NCI-H1105 (cell line): ENCODE results near the gene ZMIZ1.
A peak's percentile ranks its signal among the peaks of the same experiment; 100 is the strongest.

Source experiments
- DNase-seq: peaks from one replicate; lab custom pipeline; 2025; lab: John Stamatoyannopoulos, UW

Gene ZMIZ1

DNA sequence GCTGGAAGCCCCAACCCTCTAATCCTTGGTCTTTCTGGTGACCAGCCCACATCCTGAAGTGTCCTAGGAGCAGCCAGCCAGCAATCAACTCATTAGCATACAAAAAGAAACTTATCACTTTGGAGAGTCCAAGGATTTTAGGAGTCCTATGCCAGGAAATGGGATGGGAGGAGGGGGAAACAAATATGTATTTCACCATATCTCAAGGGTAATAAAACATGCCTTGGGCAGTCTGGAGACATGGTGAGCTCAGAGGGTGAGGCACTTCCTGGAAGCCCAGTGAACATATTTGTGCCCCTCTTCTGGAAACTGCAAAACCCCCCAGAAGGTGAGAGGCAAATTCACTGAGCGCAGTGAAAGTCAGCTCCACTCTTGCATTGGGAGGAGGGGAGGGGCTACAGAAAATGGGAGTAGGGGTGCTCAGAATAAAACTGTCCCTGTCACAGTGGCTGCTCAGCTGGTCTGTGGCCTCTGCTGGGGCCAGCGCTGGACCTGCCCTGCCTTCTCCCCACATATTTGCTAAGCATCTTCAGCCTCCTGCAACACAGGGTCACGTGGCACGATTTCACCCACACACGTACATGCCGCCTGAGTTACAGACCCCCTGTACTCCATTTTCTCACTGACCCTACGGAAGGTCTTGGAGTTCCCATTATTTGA, 17.7 kb upstream of the ZMIZ1 start:
- DNase-seq, result no peak

DNA sequence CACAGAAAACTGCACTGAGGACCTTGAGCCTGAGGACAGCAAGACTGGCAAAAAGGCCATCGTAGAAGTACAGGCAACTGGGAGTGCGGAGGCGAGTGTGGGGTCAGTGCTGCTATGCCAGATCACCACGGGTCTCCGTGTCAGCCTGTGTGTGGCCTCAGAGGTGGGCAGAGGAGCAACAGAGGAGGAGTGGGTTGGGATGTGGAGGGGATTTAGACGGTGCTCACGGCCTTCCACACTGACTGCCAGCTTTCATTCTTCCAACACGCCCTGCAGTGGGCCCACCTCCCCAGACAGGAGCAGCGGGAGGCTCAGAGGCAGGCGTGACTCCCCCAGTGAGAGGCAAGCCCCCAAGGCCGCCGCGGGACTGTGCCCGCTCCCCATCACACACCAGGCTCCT, 17.0 kb upstream of the ZMIZ1 start:
- DNase-seq, result no peak

DNA sequence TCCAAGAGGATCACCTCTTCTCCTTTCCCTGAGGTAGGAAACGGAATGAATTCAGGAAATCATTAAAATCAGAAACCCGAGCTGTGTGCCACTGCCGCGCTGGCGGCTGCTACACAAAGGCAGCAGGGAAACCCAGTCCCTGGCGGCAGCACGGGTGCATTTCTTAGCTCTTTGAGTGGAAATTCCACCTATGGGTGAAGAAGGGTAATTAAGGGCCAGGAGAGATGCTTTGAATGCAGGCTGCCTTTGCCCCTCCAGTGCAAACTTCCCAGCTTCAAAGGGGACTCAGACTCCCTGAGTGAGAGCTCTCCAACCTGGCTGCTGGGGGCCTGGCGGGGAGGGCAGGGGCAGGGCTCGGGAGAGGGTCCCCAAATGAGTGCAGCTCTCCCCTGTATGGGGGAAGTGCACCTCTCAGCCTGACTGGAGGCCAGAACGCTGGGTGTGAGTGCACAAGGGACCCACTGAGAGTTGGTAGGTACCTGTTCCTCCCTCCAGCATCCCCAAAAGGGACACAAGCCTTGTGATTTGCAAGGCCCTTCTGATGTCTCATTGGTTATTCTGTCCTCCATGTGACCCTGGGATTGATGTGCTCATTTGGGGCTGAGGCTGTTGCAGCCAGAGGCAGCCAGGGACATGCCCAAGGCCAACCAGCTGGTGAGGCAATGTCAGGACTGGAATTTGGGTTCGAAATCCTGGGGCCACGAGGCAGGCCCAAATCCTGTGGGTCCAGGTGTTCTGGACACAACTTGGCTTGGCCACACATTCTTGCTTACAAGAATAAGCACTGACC, 16.3 kb upstream of the ZMIZ1 start:
- DNase-seq, result peak; percentile 20

DNA sequence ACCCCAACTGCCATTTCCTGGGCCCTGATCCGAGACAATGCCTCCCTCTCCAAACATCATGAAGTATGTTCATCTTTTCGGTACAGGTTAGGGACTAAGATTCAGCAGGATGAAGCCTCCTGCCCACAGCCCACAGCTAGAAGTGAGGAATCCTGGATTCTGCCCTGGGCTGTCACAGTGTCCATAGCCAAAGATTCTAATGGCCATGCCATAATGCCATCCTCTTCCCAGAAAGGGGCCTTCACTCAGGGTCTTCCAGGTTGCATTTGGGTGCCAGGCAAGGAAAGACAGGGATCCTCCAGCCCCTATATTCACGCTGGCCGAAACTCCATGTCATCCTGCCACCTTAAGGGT, 15.7 kb upstream of the ZMIZ1 start:
- no peak for DNase-seq

DNA sequence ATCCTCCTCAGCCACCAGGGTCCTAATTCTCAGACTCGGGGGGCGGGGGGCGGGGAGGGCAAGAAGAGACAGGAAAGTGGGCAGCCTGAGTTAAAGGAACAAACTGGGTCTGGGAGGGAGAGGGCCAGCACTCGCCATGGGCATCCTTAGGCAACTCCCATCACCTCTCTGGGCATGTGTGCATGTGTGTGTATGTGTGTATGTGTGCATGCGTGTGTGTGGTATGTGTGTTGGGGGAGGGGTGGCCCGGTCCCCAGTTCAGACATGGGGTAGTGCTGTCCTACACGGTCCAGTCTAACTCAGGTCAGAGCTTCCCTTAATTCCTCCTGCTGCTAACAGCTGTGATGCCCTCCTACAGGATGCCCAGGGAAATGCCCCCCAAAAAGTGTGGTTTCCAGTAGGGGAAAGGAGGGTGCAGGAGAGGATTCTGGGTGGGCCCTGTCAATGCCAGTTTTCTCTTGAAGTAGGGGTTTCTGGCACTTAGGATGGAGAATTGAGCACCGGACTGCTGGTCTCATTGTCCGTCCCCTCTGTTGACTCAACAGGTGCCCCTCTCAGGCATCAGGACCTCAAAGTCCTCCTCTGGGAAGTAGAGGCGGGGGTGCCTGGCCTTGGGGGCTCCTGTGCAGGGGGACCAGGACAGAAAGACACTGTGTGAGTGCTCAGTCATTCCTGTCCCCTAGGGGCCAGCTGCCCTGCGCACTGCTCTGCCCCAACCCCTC, 15.1 kb upstream of the ZMIZ1 start:
- no peak for DNase-seq

DNA sequence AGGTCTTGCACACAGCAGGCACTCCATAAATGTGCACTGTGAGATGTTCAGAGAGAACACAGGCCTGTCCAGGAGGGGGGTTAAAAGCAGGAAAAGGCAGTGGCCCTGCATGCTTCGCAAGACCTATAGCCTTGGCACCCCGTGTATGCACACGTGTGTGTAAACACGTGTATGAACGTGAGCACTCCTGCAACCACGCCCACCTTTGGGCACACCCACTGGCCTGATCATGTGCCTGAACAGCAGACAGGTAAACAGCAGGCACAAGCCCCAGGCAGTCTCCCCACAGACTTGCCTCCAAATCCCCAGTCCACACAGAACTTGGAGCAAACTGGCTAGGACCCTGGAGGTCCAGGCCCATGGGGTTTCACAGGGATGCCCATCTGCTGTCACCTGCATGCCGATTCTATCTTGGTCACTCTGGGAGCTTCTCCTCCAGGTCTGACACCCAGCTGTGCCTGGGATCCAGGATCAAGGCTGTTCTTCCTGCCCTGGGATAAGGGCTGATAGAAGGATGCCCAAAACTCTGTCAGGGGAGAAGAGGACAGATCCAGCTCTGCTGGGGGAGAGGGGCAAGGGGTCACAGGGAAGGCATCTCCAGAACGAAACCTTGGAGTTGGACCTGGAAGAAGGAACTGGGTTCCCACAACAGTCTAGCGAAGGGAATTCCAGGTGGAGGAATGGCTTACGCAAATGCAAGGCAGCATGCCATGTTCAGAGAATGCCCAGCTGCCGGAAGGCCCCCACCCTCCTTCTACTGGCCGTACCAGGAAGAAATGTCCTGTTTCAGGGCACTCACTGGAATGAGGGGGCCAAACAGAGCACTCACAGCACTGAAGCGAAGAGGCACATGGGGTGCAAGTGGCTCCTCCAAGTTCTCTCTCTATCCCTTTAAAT, 14.3 kb upstream of the ZMIZ1 start:
- no peak for DNase-seq

DNA sequence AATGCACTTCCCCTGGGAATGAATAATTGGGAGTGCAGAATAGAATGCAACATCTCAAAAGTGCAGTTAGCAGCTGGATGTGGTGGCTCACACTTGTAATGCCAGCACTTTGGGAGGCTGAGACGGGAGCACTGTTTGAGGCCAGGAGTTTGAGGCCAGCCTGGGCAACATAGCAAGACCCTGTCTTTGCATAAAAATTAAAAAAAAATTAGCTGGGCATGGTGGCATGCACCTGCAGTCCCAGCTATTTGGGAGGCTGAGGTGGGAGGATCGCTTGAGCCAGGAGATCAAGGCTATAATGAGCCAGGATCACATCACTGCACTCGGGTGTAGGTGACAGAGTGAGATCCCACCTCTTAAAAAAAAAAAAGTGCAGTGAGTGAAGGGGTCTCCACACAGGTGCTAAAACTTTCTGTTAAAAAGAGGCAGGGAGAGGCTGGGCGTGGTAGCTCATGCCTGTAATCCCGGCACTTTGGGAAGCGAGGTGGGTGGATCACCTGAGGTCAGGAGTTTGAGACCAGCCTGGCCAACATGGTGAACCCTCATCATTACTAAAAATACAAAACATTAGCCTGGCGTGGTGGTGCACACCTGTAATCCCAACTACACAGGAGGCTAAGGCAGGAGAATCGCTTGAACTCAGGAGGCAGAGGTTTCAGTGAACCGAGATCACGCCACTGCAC, 13.5 kb upstream of the ZMIZ1 start:
- no peak for DNase-seq

DNA sequence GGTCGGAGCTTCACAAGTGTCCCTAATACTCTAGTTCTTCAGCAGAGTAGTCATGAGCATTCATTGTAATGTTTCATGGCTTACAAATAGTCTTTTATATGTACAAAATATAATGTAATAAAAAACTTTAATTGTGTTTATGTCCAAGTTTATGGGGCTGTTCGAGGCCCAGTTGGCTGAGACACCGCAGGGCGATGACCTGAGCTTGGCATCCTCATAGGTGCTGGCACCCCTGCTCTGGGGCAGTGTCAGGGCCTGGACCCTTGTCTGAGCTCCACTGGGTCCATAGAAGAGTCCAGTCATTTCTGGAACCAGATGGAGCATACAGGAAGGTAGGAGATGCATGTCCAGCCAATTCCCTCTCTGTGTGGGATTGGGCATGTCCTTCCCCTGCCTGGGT, 12.9 kb upstream of the ZMIZ1 start:
- no peak for DNase-seq

DNA sequence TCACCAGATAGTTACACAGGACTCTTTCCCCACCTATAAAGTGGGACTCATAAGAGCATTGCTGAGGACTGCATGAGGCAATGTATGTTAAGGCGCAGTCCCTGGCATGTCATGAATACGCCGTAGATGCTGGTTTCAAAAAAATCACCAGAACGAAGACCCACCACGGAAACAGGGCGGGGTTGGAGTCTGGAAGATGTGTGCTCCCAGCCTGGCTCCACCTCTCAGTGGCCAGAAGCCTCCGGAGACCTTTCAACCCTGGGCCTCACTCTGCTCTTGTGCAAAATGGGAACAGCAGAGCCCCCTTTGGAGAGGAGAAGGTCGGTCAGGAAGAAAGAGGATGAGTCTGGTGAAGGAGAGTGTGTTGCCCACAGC, 12.4 kb upstream of the ZMIZ1 start:
- no peak for DNase-seq

DNA sequence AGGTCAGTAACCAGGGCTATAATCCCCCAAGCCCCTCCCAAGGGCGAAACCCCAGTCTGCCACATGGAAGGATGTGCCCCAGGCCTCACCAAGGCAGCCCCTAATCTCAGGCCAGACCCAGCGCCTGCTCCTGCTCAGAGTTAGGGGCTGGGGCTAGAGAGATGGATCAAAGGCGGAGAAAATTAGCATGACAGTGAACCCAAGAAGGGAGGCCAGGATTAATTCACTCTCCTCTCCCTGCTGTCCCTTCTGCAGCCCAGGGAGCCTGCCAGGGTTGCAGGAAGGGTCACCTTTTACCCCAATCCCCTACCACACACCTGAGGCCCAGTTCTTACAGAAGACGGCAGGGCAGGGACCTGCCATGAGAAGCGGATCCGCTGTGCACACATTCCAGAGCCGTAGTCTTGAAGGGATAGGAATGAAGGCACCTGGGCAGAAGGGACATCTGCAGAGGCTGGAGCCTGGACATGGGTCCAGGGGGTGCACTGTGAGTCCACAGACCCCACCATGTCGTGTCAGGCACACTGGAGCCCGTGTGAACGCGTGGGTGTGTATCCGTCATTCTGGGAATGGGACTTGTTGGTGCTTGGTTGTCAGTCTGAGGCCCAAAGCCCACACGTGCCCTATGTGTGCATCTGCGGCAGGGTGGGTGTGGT, 11.9 kb upstream of the ZMIZ1 start:
- no peak for DNase-seq

DNA sequence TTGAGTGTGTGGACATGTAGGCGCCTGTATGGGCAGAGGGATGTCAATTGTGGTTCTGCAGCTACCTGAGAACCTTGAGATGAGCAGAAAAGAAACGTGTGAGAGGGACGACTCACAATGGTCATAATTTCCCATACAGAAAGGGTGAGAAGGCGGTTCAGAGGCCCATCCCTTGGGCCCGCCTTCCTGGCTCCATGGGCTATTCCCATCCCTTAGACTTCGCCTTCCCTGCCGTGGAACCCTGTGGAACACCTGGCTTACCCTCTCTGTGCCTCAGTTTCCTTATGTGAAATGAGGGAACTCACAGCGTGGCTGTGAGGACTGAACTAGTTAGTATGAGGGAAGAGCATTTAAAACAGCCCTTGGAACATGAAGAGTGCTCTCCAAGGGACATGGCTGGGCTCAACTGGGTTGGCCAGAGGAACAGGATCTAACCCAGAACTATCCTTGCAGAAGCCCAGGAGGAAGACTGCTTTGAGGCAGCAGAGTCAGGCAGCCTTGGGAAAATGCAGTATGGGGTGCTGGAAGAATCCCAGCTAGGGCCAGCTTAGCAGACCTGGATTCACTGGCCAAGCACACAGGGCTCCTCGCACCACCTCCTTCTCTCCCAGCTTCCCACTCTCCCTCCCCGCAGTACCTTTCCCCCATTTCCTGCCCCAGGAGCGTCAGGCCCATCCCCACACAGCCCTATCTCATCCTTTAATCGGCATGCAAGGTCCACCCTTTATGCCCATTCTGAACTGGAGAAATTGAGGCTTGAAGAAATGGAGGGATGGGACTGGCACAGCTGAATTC, 11.1 kb upstream of the ZMIZ1 start:
- no peak for DNase-seq

DNA sequence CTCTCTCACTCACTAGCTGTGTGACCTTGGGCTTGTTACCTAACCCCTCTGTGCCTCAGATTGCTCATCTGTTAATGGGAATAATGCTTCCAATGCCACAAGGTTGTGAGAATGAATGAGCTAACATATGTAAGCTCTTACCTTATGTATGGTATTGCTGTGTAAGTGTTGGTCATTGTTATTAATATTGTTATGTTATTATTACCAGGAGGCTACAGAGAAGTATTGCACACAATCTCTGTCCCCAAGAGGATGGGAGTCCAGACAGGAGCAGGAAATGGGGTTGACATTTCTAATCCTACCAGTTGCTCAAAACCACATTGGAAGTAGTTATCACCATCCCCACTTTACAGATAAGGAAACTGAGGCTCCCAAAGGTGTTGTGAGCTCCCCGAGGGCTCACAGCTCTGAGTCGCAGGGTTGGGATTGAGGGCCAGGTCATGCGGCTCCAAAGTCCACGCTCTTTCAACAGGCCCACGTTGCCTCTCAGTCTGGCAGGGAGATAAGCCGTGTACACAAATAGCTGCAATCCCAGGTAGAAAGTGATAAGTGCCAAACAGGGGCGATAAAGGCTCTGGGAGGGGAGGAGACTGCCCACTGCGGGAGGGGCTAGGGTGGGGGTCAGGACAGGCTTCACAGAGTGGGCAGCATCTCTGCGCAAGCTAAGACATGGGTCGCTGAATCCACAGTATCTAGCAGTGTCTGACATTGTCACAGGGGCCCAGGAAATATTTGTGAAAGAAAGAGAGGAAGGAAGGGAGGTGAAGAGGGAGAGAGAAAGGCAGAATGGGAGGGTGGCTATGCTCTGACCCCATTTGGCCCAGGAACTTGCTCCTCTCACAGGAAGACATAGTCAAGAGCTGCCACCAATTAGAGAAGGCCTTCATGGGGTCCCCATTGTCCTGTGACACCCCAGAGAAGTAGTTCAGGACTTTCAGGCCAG, 9.6 kb upstream of the ZMIZ1 start:
- no peak for DNase-seq

DNA sequence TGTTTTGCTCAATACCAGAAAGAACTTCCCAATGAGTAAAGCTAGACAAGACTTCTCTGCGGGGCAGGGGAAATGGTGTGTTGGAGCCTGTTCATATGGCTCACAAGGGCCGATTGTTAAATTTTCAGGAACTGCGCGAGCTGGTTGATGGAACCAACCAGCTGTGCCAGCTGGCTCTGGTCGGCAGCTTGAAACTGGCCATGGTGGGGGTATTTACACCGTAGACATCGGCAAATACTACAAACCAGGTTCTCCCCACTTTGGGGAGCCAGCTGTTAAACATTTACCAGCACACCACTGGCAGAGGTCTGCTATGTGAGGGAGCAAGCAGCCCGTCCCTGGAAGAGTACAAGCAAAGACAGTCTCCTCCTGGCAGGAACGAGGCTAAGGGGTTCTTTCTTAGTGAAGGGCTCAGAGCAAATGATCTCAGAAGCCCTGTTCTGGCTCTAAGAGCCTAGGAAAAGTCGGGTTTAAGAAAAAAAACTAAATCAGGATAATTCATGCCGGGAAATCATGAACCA, 8.8 kb upstream of the ZMIZ1 start:
- DNase-seq, result no peak

DNA sequence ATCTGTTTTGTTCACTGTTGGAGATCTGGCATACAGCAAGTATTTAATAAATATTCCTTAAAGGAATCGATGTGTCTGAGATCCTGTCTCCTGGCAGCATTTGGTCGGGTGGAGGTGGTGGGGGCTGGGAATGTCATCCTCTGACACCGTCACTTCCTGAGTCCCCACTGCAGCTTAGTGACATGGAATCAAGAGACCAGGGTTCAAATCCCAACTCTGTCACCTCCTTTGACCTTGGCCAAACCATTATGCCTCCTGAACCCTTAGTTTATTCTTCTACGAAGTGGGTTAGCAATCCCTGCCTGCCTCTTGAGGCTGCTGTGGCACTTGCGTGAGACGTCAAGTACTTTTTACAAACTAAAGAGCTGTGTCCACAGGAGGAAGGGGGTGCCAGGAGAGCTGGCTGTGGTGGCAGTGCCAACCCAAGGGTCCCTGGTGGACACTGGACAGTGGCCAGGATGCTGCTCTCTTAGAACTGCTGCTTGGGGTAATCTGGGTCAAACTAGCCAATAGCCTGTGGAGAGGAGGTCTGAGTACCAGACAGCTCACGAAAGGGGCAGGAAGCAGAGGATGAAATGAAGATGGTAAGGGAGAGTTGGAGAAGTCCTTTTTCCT, 8.0 kb upstream of the ZMIZ1 start:
- no peak for DNase-seq

DNA sequence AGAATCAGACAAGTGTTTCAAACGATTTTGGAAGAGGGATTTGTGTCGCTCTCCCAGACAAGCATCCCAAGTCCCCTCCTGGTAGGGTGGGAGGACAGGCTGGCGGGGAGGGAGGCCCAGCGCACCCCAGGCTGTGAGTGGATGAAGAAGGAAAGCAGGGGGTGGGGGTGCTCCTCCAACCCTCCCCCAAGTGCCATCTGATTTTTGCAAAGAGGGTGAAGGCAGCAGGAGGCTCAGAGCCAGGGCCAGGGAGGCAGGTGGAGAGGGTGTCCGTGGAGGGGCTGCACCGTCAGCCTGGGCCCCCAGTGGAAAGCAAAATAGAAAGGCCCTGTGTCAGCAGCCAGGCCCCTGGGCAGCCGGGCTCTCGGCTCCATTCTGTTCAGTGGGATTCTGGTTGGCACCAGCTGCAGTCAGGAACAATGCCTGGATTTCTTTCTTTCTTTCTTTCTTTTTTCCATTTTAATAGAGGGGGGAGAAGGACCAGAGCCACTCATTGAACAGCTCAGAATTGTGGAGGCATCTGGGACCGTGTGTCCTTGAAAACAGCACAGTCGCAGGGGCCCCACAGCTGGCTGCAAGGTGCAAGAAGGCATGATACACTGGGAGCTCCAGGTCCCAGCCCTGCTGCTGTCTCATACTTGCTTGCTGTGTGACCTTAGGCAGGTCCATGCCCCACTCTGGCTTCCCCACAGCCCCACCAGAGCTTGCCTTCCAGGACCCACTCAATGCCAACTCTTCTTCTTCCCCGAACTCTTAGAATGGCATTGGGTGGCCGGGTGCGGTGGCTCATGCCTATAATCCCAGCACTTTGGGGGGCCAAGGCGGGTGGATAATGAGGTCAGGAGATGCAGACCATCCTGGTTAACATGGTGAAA, 7.1 kb upstream of the ZMIZ1 start:
- no peak for DNase-seq

DNA sequence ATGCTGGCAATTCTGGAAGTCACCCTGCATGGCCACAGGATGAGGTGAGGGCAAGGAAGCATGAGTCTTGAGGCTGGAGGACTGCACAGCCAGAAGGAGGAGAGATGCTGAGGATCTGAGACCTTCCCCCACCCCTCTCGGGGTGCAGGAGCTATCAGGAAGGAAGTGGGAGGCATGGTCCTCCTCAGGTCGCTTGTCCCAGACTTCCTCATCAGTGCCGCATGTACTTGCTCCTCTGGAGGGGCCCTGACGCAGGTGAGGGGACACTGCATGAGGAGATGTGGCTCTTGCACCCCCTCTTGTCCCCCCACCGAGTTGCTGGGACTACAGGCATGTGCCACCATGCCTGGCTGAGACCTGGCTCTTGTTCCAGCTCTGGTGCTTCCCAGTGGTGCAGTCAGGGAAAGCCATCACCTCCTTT, 5.7 kb upstream of the ZMIZ1 start:
- no peak for DNase-seq
